ENCODE results near the gene JCAD. TPM values are rescaled to one million over a fixed set of nuclear protein-coding genes. Genes with fewer than 3 reads are reported as not detected.

The JCAD gene
- total and polyA plus RNA-seq, 2 experiments from 2014 or later, result 17.2 to 44.3 TPM

DNA sequence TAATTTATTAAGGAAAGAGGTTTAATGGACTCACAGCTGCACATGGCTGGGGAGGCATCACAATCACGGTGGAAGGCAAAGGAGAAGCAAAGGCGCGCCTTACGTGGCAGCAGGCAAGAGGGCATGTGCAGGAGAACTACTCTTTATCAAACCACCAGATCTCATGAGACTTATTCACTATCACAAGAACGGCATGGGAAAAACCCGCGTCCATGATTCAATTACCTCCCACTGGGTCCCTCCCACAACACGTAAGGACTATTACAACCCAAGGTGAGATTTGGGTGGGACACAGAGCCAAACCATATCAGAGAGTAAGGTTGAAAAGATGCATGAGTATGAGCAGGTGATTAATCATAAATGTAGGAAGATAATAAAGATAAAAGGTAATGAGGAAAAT is 3.2 kb upstream of the JCAD start:
- H3K4me3 ChIP-seq, result no peak overlapping the region
- no peaks in the 10 kb centered on the region for H3K36me3 ChIP-seq
- H3K27ac ChIP-seq, result no peak overlapping the region
- no peaks in the 10 kb centered on the region for H3K27me3 ChIP-seq
- no peak for TF ChIP-seq CTCF (IDR thresholded peaks at IDR 0.05; ENCODE audit: low read depth, low read length)
- no peaks in the 10 kb centered on the region for H3K9me3 ChIP-seq (ENCODE audit: low read depth)
- peaks cover 7% of the 10 kb centered on the region for H3K4me1 ChIP-seq (ENCODE audit: low read depth)
- DNase-seq (ENCODE audit: low read depth in 1 of 2, low spot score in 1 of 2), result no peak

DNA sequence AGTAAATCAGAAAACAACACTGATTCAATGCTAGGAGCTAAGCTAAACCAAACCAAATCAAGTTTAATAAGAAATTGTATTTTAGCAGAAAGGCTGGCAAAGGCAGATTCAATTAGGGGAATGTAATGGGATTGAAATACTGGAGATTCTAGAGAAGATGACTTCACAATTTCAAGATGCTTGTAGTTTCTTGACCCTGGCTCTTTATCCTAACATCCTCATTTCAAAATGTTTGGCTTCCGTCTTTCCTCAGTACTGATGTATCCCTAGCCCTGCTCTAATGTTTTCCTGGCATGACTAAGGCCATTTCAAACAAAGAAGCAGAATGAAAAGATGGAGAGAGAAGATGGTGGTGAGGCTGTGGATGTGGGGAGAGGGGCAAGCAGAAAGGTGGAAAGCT is 2.7 kb upstream of the JCAD start:
- H3K27ac ChIP-seq, result no peak overlapping the region
- no peaks in the 10 kb centered on the region for H3K9me3 ChIP-seq (ENCODE audit: low read depth)
- H3K4me1 ChIP-seq (ENCODE audit: low read depth), result peaks cover 11% of the 10 kb centered on the region
- DNase-seq (ENCODE audit: low read depth in 1 of 2, low spot score in 1 of 2), result peak in 1 of 2 donors; percentile 88
- TF ChIP-seq CTCF (IDR thresholded peaks at IDR 0.05; ENCODE audit: low read depth, low read length), result no peak
- H3K4me3 ChIP-seq, result no peak overlapping the region
- H3K36me3 ChIP-seq, result no peaks in the 10 kb centered on the region
- no peaks in the 10 kb centered on the region for H3K27me3 ChIP-seq

DNA sequence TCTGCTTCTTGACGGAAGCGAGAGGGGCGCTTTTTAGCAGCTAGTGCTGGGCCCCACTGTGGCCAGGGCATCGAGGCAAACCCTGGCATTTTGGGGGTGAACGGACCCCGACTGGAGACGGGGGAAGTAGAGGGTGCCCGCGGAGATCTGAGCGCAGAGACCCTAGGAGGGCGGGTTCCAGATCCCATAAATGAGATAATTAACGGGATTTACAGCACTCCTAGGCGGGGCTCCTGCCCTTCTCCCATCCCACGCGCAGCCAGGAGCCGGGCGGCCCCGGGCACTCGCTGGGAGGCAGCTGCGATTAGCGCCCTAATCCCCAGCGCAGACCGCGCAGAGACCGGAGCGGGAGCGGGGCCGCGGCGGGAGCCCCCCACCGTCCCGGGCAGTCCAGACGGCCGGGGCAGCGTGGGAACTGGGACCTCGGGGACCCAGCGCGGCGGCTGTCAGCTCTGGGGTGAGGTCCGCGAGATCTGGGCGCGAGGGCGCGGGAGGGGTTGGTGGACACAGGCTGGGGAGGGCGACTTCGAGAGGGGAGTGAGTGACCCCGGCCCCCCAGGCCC is 735 bp downstream of the JCAD start:
- TF ChIP-seq CTCF (IDR thresholded peaks at IDR 0.05; ENCODE audit: low read depth, low read length), result no peak

DNA sequence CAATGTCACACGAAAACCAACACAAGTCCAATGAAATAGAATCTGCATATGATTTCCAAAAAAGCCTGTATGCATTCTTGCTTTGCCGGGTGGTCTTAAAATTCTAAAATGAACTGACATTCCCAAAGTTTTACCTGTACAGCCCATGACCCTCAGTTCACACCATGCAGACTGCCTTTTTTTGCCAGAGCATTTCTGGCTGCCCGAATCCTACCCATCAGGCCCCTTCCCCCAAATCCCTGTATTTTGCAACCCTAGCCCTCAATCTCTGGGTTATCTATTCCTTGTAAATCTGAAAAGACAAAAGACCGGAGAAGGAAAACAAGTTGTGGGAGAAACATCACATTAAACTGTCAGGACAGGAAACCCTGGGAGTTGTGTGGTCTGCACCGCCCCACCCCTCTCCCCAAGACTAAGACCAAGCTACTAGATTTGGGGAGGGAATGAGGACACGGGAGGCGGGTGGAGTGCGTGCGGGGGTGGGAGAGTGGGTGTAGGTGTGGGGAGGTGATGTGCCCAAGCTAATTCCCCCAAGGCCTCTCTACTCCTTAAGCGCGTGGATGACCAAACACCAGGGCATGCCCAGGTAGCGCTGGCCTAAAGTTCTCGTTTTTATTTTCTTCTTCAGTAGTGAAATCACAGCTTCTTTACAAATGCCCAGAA is 1.4 kb downstream of the JCAD start:
- no peak for TF ChIP-seq CTCF (IDR thresholded peaks at IDR 0.05; ENCODE audit: low read depth, low read length)
- DNase-seq (ENCODE audit: low read depth in 1 of 2, low spot score in 1 of 2), result no peak

More for the DNA sequence above, 735 bp downstream of the JCAD start:
- Histone ChIP-seq H3K27ac (peak overlapping the region; percentile 77), H3K36me3 (no peaks in the 10 kb centered on the region), H3K9me3 (ENCODE audit: low read depth) (no peaks in the 10 kb centered on the region), H3K27me3 (no peaks in the 10 kb centered on the region), H3K4me1 (ENCODE audit: low read depth) (peaks cover 34% of the 10 kb centered on the region), H3K4me3 (peak overlapping the region; percentile 91)
- peak in 1 of 2 donors; percentile 43 for DNase-seq (ENCODE audit: low read depth in 1 of 2, low spot score in 1 of 2)

DNA sequence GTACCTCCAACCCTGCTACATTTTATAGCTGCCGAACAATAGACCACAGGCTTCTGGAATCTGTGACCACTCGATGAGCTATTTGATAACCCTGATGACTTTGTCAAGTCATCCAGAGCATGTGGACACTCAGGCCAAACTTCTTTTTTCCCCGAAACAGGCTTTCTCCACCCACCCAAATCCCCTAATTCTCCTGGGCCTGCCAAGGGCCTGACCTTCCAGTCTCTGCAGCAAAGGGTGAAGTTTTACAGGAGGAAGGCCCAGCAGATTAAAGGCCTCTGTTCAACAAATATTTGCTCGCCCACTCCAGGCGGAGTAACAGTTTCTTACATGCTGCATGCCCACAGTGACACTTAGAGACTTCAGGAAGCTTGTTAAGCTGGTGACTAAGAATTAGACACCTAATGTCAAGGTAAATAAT is 2.0 kb downstream of the JCAD start:
- DNase-seq (ENCODE audit: low read depth in 1 of 2, low spot score in 1 of 2), result no peak
- Histone ChIP-seq H3K27ac (peak overlapping the region; percentile 77), H3K4me1 (ENCODE audit: low read depth) (peaks cover 34% of the 10 kb centered on the region), H3K9me3 (ENCODE audit: low read depth) (no peaks in the 10 kb centered on the region), H3K27me3 (no peaks in the 10 kb centered on the region), H3K36me3 (no peaks in the 10 kb centered on the region), H3K4me3 (peak overlapping the region; percentile 91)
- no peak for TF ChIP-seq CTCF (IDR thresholded peaks at IDR 0.05; ENCODE audit: low read depth, low read length)

More for the DNA sequence above, 1.4 kb downstream of the JCAD start:
- H3K4me1 ChIP-seq (ENCODE audit: low read depth), result peaks cover 34% of the 10 kb centered on the region
- peak overlapping the region; percentile 77 for H3K27ac ChIP-seq
- peak overlapping the region; percentile 91 for H3K4me3 ChIP-seq
- no peaks in the 10 kb centered on the region for H3K36me3 ChIP-seq
- no peaks in the 10 kb centered on the region for H3K27me3 ChIP-seq
- H3K9me3 ChIP-seq (ENCODE audit: low read depth), result no peaks in the 10 kb centered on the region
